Fibroblast of peridontal ligament (primary cell): ENCODE data around the gene PSPH.
"Not testable (repeated sequence)": the region's sequence is repeated elsewhere in the genome, so short reads cannot be mapped to it uniquely, and the experiment has no call there.

Experiments
- DNase-seq: peaks from one replicate; pipeline ENCODE4 v3.0.0-alpha.2; 2010; ENCODE audit errors: extremely low read depth

Gene PSPH

DNA sequence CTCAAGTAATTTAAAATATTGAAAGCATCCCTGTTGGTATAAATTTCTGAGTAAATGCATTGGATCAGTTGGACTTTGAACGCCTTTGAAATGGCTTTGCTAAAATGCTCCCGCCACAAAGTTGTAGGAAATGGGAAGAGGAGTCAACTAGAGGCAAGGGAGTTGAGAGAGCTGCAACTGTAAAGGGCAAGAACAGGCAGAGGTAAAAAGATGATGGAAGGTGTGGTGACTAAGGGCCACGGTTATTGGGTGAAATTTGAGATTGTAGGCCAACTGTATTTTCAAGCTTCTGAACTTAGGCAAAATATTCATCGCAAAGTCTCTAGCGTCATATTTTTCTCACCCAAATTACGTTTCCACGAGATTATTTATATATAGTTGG, 12.2 kb upstream of the PSPH start:
- no peak for DNase-seq

GRCh38 chr7:56062382-56062781, 11.1 kb upstream of the PSPH start:
- DNase-seq, result peak; percentile 27

- DNase-seq, result no peak
These were observed 2.7 kb upstream of the PSPH start for GRCh38 chr7:56053993-56054392.

DNA sequence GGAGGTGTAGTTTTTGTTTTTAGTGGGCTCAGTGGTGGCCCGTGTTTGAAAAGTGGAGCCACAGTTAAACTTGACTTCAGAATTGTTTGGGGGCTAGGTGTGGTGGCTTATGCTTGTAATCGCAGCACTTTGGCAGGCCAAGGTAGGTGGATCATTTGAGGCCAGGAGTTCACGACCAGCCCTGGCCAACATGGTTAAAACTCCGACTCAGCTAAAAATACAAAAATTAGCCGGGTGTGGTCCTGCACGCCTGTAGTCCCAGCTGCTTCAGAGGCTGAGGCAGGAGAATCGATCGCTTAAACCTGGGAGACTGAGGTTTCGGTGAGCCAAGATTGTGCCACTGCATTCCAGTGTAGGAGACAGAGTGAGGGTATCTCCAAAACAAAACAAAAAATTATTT, 2.1 kb upstream of the PSPH start:
- no peak for DNase-seq

DNA sequence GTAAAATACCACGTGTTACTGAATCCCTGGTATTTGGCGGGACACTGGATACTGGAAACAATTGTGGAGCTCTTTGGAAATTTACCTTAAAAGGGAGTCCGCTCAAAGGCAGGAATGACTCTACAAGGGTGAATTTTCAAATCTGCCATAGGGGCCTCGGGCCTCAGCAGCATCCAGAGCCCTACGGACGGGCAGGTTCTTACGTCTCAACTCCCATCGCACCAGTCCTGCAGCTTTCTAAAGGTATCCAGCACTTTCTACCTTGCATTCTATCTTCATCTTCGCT, 248 bp downstream of the PSPH start:
- no peak for DNase-seq

- not testable (repeated sequence) for DNase-seq
These were observed 2.5 kb downstream of the PSPH start for GRCh38 chr7:56048763-56049162.

GRCh38 chr7:56048245-56048644, 3.0 kb downstream of the PSPH start:
- DNase-seq, result no peak

GRCh38 chr7:56047446-56048116, 3.7 kb downstream of the PSPH start:
- DNase-seq, result not testable (repeated sequence)

DNA sequence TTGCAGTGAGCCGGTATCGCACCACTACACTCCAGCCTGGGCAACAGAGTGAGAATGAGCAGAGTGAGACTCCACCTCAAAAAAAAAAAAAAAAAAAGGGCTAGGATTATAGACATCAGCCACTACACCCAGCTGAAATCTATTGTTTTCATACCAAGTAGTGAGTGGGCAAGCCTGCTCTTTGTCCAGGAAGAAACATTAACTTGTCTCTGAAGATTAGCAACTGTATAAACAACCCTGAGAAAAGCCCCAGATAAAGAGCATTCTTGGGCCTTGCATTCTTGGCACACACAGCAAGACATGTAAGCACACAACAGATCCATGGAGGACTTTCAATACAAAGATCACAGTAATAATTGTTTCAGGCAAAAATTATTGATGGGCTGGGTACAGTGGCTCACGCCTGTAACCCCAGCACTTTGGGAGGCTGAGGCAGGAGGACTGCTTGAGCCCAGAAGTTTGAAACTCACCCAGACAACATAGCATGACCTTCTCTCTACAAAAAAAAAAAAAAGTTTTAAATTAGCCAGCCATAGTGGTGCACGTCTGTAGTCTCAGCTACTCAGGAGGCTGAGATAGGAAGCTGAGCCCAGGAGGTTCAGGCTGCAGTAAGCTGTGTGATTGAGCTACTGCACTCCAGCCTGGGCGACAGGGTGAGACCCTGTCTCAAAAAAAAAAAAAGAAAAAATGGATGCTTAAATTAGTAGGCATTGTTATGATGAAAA, 4.4 kb downstream of the PSPH start:
- peak; percentile 83 for DNase-seq

- not testable (repeated sequence) for DNase-seq
These were observed 5.5 kb downstream of the PSPH start for GRCh38 chr7:56045758-56046157.

DNA sequence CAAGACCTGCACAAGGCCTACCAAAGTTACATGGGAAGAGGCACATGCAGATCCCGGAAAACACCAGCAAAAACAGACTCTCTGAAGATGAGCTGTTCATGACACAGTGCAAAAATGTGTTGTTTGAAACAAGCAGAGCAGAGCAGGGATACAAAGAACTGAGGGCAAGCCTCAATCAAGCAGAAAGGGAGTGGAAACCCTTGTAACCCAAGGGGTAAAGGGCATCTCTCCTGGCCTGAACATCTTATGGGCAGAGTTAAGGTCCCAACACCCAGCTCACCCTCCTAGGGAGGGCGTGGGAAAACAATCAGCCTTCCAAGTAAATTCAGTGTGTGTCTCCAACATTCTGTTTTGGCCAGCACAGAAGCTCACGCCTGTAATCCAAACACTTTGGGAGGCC, 10.5 kb downstream of the PSPH start:
- no peak for DNase-seq

- peak; percentile 77 for DNase-seq
These were observed 17.4 kb downstream of the PSPH start for GRCh38 chr7:56033671-56034432.

DNA sequence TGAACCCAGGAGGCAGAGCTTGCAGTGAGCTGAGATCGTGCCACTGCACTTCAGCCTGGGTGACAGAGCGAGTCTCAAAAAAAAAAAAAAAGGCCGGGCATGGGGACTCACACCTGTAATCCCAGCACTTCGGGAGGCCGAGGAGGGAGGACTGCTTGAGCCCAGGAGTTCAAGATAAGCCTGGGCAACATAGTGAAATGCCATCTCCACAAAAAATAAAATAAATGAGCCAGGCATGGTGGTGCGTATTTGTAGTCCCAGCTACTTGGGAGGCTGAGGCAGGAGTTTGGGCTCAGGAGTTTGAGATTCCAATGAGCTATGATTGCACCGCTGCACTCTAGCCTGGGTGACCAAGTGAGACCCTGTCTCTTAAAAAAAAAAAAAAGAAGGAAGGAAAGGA, 18.7 kb downstream of the PSPH start:
- not testable (repeated sequence) for DNase-seq

- DNase-seq, result not testable (repeated sequence)
These were observed 19.7 kb downstream of the PSPH start for GRCh38 chr7:56031556-56031955.

- DNase-seq, result no peak
These were observed 20.9 kb downstream of the PSPH start for GRCh38 chr7:56030340-56030739.

GRCh38 chr7:56028942-56029630, 22.2 kb downstream of the PSPH start:
- DNase-seq, result no peak

DNA sequence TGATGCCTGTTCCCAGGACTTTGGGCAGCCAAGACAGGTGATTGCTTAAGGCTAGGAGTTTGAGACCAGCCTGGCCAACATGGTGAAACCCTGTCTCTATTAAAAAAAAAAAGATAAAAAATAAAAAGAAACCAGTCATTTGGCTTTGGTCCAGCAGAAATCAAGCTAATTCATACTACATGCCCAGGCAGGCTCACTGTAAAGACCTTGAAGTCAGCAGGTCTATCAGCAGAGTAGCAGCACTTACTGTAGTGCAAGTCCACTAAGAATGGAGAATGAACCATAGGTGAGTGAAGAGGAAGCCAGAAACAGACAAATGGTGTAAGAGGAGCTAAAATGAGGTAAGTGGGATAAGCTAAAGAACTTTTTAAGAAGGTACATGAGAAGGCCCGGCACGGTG, 24.7 kb downstream of the PSPH start:
- no peak for DNase-seq

DNA sequence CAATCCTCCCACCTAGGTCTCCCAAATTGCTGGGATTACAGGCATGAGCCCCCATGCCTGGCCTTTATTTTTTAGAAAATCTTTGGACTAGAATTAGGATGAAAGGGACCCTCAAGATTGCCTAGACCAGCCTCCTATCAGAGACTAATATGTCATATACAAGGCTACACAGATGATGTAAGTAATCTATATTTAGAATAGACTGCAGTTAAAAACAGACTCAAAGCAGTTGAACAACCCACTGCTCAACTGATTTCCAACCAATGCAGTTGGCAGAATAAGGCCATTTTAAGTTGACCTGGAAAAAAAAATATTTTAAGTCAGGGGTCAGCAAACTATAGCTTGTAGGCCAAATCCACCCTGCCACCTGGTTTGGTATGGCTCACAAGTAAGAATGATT, 27.7 kb downstream of the PSPH start:
- DNase-seq, result no peak

- DNase-seq, result no peak
These were observed 31.7 kb downstream of the PSPH start for GRCh38 chr7:56019501-56019900.

GRCh38 chr7:56017015-56017414, 34.2 kb downstream of the PSPH start:
- not testable (repeated sequence) for DNase-seq

GRCh38 chr7:56009695-56010094, 41.5 kb downstream of the PSPH start:
- DNase-seq, result peak; percentile 18

- DNase-seq, result no peak
These were observed 43.4 kb downstream of the PSPH start for GRCh38 chr7:56007891-56008290.
